BLaER1 treated with 17β-estradiol and CSF1 and Interleukin-3, amounts not matched to agents 10 nM and 100 nM (cell line): Measurements from ENCODE around the gene PRR30.
A peak's percentile ranks its signal among the peaks of the same experiment; 100 is the strongest.

Experiments
- H3K27ac ChIP-seq, 11 experiments: shearing (Covaris generic); formaldehyde crosslinking; 2 replicates each; pipeline ENCODE4 v1.8.1; 2022
- H3K27me3 ChIP-seq, 11 experiments: shearing (Covaris generic); formaldehyde crosslinking; 2 replicates each; pipeline ENCODE4 v1.8.1; 2022
- H3K36me3 ChIP-seq, 11 experiments: shearing (Covaris generic); formaldehyde crosslinking; 2 replicates each; pipeline ENCODE4 v1.8.1; 2022
- H3K4me1 ChIP-seq, 10 experiments: shearing (Covaris generic); formaldehyde crosslinking; 2 replicates each; pipeline ENCODE4 v1.8.1; 2022
- H3K4me2 ChIP-seq, 11 experiments: shearing (Covaris generic); formaldehyde crosslinking; 2 replicates each; pipeline ENCODE4 v1.8.1; 2022
- H3K4me3 ChIP-seq, 10 experiments: shearing (Covaris generic); formaldehyde crosslinking; 2 replicates each; pipeline ENCODE4 v1.8.1; 2022
- H3K9ac ChIP-seq, 11 experiments: shearing (Covaris generic); formaldehyde crosslinking; 2 replicates each; pipeline ENCODE4 v1.8.1; 2022
- H3K9me3 ChIP-seq, 11 experiments: shearing (Covaris generic); formaldehyde crosslinking; replicated peaks in 1 of 11; 2 replicates each; pipeline ENCODE4 v1.8.1; 2022
- H4K20me1 ChIP-seq, 11 experiments: shearing (Covaris generic); formaldehyde crosslinking; 2 replicates each; pipeline ENCODE4 v1.8.1; 2022
- Cebpa-rat ChIP-seq, 11 experiments: shearing (Covaris generic); IDR thresholded peaks; 2 replicates each; pipeline ENCODE4 v1.8.1; 2022

The PRR30 gene

GRCh38 chr2:27147935-27148334, 8.7 kb upstream of the PRR30 start:
- Histone ChIP-seq H3K4me1 (peaks cover 0 to 14% (median 12%) of the 10 kb centered on the region in 10 experiments; a peak in 12 of 20 replicates), H3K9me3 (no peaks in the 10 kb centered on the region), H3K4me3 (no peak overlapping the region), H3K27ac (no peak overlapping the region), H3K36me3 (no peaks in the 10 kb centered on the region), H3K4me2 (peak overlapping the region in 8 of 11 experiments; percentile 16 to 53 (median 40); a peak in 13 of 22 replicates), H3K9ac (no peak overlapping the region), H4K20me1 (no peaks in the 10 kb centered on the region), H3K27me3 (no peaks in the 10 kb centered on the region)
- TF ChIP-seq Cebpa-rat (IDR thresholded peaks at IDR 0.05) = no peak

- no peaks in the 10 kb centered on the region for H3K36me3 ChIP-seq
- no peak overlapping the region for H3K9ac ChIP-seq
- H3K27ac ChIP-seq = no peak overlapping the region
- peaks cover 0 to 14% (median 12%) of the 10 kb centered on the region in 10 experiments; a peak in 12 of 20 replicates for H3K4me1 ChIP-seq
- H3K9me3 ChIP-seq = no peaks in the 10 kb centered on the region
- H3K4me3 ChIP-seq = no peak overlapping the region
- no peaks in the 10 kb centered on the region for H3K27me3 ChIP-seq
- H4K20me1 ChIP-seq = no peaks in the 10 kb centered on the region
- no peak for TF ChIP-seq Cebpa-rat (IDR thresholded peaks at IDR 0.05)
- H3K4me2 ChIP-seq = no peak overlapping the region
Observed at GRCh38 chr2:27145682-27146081, 6.5 kb upstream of the PRR30 start.

GRCh38 chr2:27143285-27143684, 4.1 kb upstream of the PRR30 start:
- H3K9ac ChIP-seq = no peak overlapping the region
- no peaks in the 10 kb centered on the region for H3K27me3 ChIP-seq
- H3K27ac ChIP-seq = no peak overlapping the region
- H3K36me3 ChIP-seq = no peaks in the 10 kb centered on the region
- H3K4me2 ChIP-seq = no peak overlapping the region
- no peaks in the 10 kb centered on the region for H3K9me3 ChIP-seq
- no peaks in the 10 kb centered on the region for H4K20me1 ChIP-seq
- no peak for TF ChIP-seq Cebpa-rat (IDR thresholded peaks at IDR 0.05)
- peaks cover 0 to 14% (median 12%) of the 10 kb centered on the region in 10 experiments; a peak in 12 of 20 replicates for H3K4me1 ChIP-seq
- H3K4me3 ChIP-seq = no peak overlapping the region

GRCh38 chr2:27138111-27138510, 1.1 kb downstream of the PRR30 start:
- Histone ChIP-seq H4K20me1 (peaks cover 5 to 11% (median 7%) of the 10 kb centered on the region in 11 experiments; a peak in 19 of 22 replicates), H3K27me3 (no peaks in the 10 kb centered on the region), H3K9me3 (no peaks in the 10 kb centered on the region), H3K27ac (no peak overlapping the region), H3K4me1 (peaks cover 14 to 20% (median 19%) of the 10 kb centered on the region in 10 experiments), H3K9ac (no peak overlapping the region), H3K4me2 (no peak overlapping the region), H3K4me3 (no peak overlapping the region), H3K36me3 (peaks cover 0 to 4% (median under 1%) of the 10 kb centered on the region in 11 experiments; a peak in 12 of 22 replicates)
- TF ChIP-seq Cebpa-rat (IDR thresholded peaks at IDR 0.05) = no peak

GRCh38 chr2:27137322-27137935, 1.8 kb downstream of the PRR30 start:
- peaks cover 21 to 27% (median 25%) of the 10 kb centered on the region in 10 experiments for H3K4me1 ChIP-seq
- TF ChIP-seq Cebpa-rat (IDR thresholded peaks at IDR 0.05) = no peak
- no peaks in the 10 kb centered on the region for H3K27me3 ChIP-seq
- no peak overlapping the region for H3K27ac ChIP-seq
- no peak overlapping the region for H3K4me2 ChIP-seq
- H3K9ac ChIP-seq = no peak overlapping the region
- H3K4me3 ChIP-seq = no peak overlapping the region
- H4K20me1 ChIP-seq = peaks cover 12 to 18% (median 14%) of the 10 kb centered on the region in 11 experiments; a peak in 20 of 22 replicates
- H3K36me3 ChIP-seq = peaks cover 6 to 11% (median 8%) of the 10 kb centered on the region in 11 experiments; a peak in 21 of 22 replicates
- no peaks in the 10 kb centered on the region for H3K9me3 ChIP-seq

- no peaks in the 10 kb centered on the region for H3K27me3 ChIP-seq
- no peak overlapping the region for H3K27ac ChIP-seq
- peaks cover 19 to 24% (median 20%) of the 10 kb centered on the region in 11 experiments; a peak in 21 of 22 replicates for H4K20me1 ChIP-seq
- H3K36me3 ChIP-seq = peaks cover 12 to 17% (median 14%) of the 10 kb centered on the region in 11 experiments
- no peak overlapping the region for H3K4me3 ChIP-seq
- H3K4me2 ChIP-seq = no peak overlapping the region
- H3K9me3 ChIP-seq = no peaks in the 10 kb centered on the region
- H3K4me1 ChIP-seq = peaks cover 22 to 32% (median 26%) of the 10 kb centered on the region in 10 experiments
- TF ChIP-seq Cebpa-rat (IDR thresholded peaks at IDR 0.05) = no peak
- H3K9ac ChIP-seq = no peak overlapping the region
Observed at GRCh38 chr2:27136751-27137150, 2.5 kb downstream of the PRR30 start.

- Histone ChIP-seq H3K9ac (peak overlapping the region in 5 of 11 experiments; percentile 5 to 96 (median 22); a peak in 3 of 22 replicates), H4K20me1 (peaks cover 23 to 37% (median 32%) of the 10 kb centered on the region in 11 experiments; a peak in 21 of 22 replicates), H3K27me3 (no peaks in the 10 kb centered on the region), H3K4me2 (peak overlapping the region; percentile 48 to 81 (median 70)), H3K36me3 (peaks cover 25 to 30% (median 27%) of the 10 kb centered on the region in 11 experiments), H3K9me3 (no peaks in the 10 kb centered on the region), H3K4me1 (peaks cover 22 to 32% (median 26%) of the 10 kb centered on the region in 10 experiments), H3K4me3 (no peak overlapping the region; a peak in 1 of 20 replicates), H3K27ac (peak overlapping the region in 10 of 11 experiments; percentile 83 to 94 (median 88); a peak in 19 of 22 replicates)
- TF ChIP-seq Cebpa-rat (IDR thresholded peaks at IDR 0.05) = no peak
Observed at GRCh38 chr2:27135478-27135955, 3.7 kb downstream of the PRR30 start.

- Histone ChIP-seq H4K20me1 (peaks cover 23 to 40% (median 38%) of the 10 kb centered on the region in 11 experiments; a peak in 21 of 22 replicates), H3K27me3 (no peaks in the 10 kb centered on the region), H3K4me2 (peak overlapping the region; percentile 48 to 81 (median 70)), H3K4me1 (peaks cover 22 to 32% (median 26%) of the 10 kb centered on the region in 10 experiments), H3K4me3 (peak overlapping the region; percentile 85 to 100 (median 95); a peak in 16 of 20 replicates), H3K9ac (peak overlapping the region in 9 of 11 experiments; percentile 1 to 96 (median 91); a peak in 12 of 22 replicates), H3K36me3 (peaks cover 31 to 36% (median 33%) of the 10 kb centered on the region in 11 experiments), H3K27ac (peak overlapping the region; percentile 18 to 94 (median 88); a peak in 21 of 22 replicates), H3K9me3 (no peaks in the 10 kb centered on the region)
- TF ChIP-seq Cebpa-rat (IDR thresholded peaks at IDR 0.05) = no peak
Observed at GRCh38 chr2:27134781-27135477, 4.3 kb downstream of the PRR30 start.
